HepG2 (cell line): ENCODE measurements around the gene SREBF1. TPM values are rescaled to one million over a fixed set of nuclear protein-coding genes. Genes with fewer than 3 reads are reported as not detected.
A peak's percentile ranks its signal among the peaks of the same experiment; 100 is the strongest.

ENCODE experiments used
- BCLAF1 ChIP-seq: fragments of 450-650 bp; IDR thresholded peaks from 2 replicates; pipeline ENCODE4 v1.6.1; 2017; ENCODE audit warnings: mild to moderate bottlenecking
- ERF ChIP-seq: IDR thresholded peaks from 2 replicates; pipeline ENCODE4 v1.6.1; 2018; ENCODE audit warnings: missing biosample characterization, missing genetic modification reagents
- GTF3A ChIP-seq: sonication (generic); formaldehyde crosslinking; conservative IDR thresholded peaks from 2 replicates; pipeline ENCODE4 v1.4.0; 2020; ENCODE audit warnings: mild to moderate bottlenecking, missing genetic modification reagents
- HNRNPL ChIP-seq: fragments of 200-400 bp; formaldehyde crosslinking; IDR thresholded peaks from 2 replicates; pipeline ENCODE4 v1.6.1; 2017; ENCODE audit warnings: mild to moderate bottlenecking, low read depth, low read length
- HOMEZ ChIP-seq: IDR thresholded peaks from 2 replicates; pipeline ENCODE4 v1.6.1; 2016; ENCODE audit warnings: low read depth
- KDM2A ChIP-seq: sonication (generic); formaldehyde crosslinking; IDR thresholded peaks from 2 replicates; pipeline ENCODE4 v1.4.0; 2020; ENCODE audit warnings: low read depth, missing genetic modification reagents, borderline replicate concordance
- MZF1 ChIP-seq: sonication (generic); formaldehyde crosslinking; IDR thresholded peaks from 2 replicates; pipeline ENCODE4 v1.8.1; 2023; ENCODE audit warnings: mild to moderate bottlenecking, missing genetic modification reagents, borderline replicate concordance
- PCBP2 ChIP-seq: fragments of 200-400 bp; formaldehyde crosslinking; optimal IDR thresholded peaks from 2 replicates; pipeline ENCODE3; 2018; ENCODE audit warnings: low read length, low read depth; ENCODE audit not compliant: poor library complexity, severe bottlenecking
- PLSCR1 ChIP-seq: sonication (generic); formaldehyde crosslinking; IDR thresholded peaks from 2 replicates; pipeline ENCODE4 v1.5.0; 2020; ENCODE audit warnings: missing genetic modification reagents, mild to moderate bottlenecking, borderline replicate concordance
- POLR2G ChIP-seq: fragments of 200-400 bp; formaldehyde crosslinking; IDR thresholded peaks from 2 replicates; pipeline ENCODE4 v1.6.1; 2018; ENCODE audit warnings: mild to moderate bottlenecking, low read depth, low read length, moderate library complexity
- PRDM10 ChIP-seq: sonication (generic); formaldehyde crosslinking; IDR thresholded peaks from 2 replicates; pipeline ENCODE4 v1.4.0; 2020; ENCODE audit warnings: low read depth, missing genetic modification reagents
- RBFOX2 ChIP-seq: fragments of 200-400 bp; formaldehyde crosslinking; IDR thresholded peaks from 2 replicates; pipeline ENCODE4 v1.6.1; 2017; ENCODE audit warnings: low read depth, mild to moderate bottlenecking, low read length
- SALL2 ChIP-seq: sonication (generic); formaldehyde crosslinking; IDR thresholded peaks from 2 replicates; pipeline ENCODE4 v1.8.1; 2023; ENCODE audit warnings: mild to moderate bottlenecking, missing genetic modification reagents, inconsistent platforms
- SOX5 ChIP-seq: IDR thresholded peaks from 2 replicates; pipeline ENCODE4 v1.6.1; 2016; ENCODE audit warnings: borderline replicate concordance
- TARDBP ChIP-seq: sonication (generic); formaldehyde crosslinking; IDR thresholded peaks from 2 replicates; pipeline ENCODE4 v1.8.0; 2022; ENCODE audit warnings: mild to moderate bottlenecking, missing genetic modification reagents
- TP53 ChIP-seq: sonication (generic); formaldehyde crosslinking; conservative IDR thresholded peaks from 2 replicates; pipeline ENCODE4 v1.4.0; 2020; ENCODE audit warnings: missing genetic modification reagents
- ZFP1 ChIP-seq: IDR thresholded peaks from 2 replicates; pipeline ENCODE4 v1.6.1; 2016
- ZNF333 ChIP-seq: sonication (generic); formaldehyde crosslinking; IDR thresholded peaks from 2 replicates; pipeline ENCODE4 v1.4.0; 2020; ENCODE audit warnings: mild to moderate bottlenecking, missing genetic modification reagents, borderline replicate concordance
- ZNF768 ChIP-seq: sonication (generic); formaldehyde crosslinking; IDR thresholded peaks from 2 replicates; pipeline ENCODE4 v1.4.0; 2020; ENCODE audit warnings: missing genetic modification reagents
- ZNF781 ChIP-seq: sonication (generic); formaldehyde crosslinking; IDR thresholded peaks from 2 replicates; pipeline ENCODE4 v1.5.1; 2020; ENCODE audit warnings: borderline replicate concordance, mild to moderate bottlenecking, missing genetic modification reagents; ENCODE audit errors: not compliant biosample characterization
- polyA plus RNA-seq, 8 experiments: library from polyadenylated mRNA; depleted of rRNA in 3 of 8; stranded (reverse) in 7 of 8; unstranded in 1 of 8; fragments of >200 nt; fragmentation: Illumina TruSeq in 4 of 8; extraction: Trizol in 4 of 8; gene quantifications; 2 replicates each; pipeline versions ENCODE4 v1.2.1 to v1.2.3, GENCODE V29; 2011 to 2016; ENCODE audit warnings: low read depth in 4 of 8, missing spikeins in 1 of 8, mixed read lengths in 1 of 8; ENCODE audit not compliant: insufficient read depth in 1 of 8
- total RNA-seq, 5 experiments: library from RNA; depleted of rRNA; stranded (reverse); fragments of >200 nt; fragmentation: Illumina TruSeq; extraction: Trizol; gene quantifications; 2 replicates each; pipeline ENCODE4 v1.2.3, GENCODE V29; 2016; ENCODE audit warnings: low read depth in 1 of 5

The SREBF1 gene
- total and polyA plus RNA-seq, 2 of the 13 experiments (the other 11 are each of a cell fraction or from before 2014, with no cell fraction given) = 34.3 to 38.0 TPM

DNA sequence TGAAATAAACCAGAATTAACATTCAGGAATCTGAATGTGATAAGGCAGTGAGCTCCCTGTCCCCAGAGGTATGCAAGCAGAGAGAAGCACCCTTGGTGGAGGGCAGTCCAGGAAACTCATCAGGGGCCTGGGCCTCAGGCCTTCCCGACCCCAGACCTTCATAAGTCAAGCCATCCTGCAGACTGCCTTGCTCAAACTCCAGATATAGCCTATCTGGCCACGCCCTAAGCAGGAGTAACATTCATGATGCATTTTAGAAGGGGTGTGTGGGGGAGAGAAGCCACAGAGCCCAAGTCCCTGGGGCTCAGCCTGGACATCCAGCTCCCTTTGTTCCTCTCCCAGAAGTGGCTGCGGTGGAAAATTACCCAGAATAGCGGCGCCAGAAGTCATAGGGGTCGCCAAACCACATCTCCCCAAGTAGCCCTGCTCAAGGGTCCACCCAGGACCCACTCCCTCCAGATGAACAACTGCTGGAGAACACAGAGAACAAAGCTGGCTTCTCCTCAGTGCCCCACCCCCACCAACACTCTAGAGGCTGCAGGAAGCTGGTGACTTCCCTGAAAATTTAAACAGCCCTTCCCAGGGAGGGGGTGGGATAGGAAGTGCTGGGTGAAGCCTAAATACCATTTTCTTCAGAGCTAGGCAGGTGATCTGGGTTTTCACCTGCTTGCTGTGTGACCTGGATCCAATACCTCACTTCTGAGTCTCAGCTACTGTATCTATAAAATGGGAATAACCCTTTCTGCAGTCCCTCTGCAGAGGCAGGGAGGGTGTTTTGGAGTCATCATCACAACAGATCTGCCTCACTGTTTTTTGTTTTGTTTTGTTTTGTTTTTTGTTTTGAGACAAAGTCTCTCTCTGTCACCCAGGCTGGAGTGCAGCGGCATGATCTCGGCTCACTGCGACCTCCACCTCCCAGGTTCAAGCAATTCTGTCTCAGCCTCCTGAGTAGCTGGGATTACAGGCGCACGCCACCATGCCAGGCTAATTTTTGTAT lies 1.5 kb upstream of the SREBF1 start (continued):
- TF ChIP-seq SALL2 (CRISPR knock-in tag) (no peak), TARDBP (CRISPR knock-in tag) (0 out of 2 replicates have a peak, but pooled peaks have one; percentile 17), BCLAF1 (no peak), TP53 (CRISPR knock-in tag) (no peak), ZNF333 (CRISPR knock-in tag) (no peak), PCBP2 (no peak), RBFOX2 (peak; percentile 37; the same call in 1 of the 2 replicates), ERF (CRISPR knock-in tag) (no peak), HOMEZ (CRISPR knock-in tag) (0 out of 2 replicates have a peak, but pooled peaks have one; percentile 38), HNRNPL (no peak), MZF1 (CRISPR knock-in tag) (no peak), ZFP1 (CRISPR knock-in tag) (no peak), PLSCR1 (CRISPR knock-in tag) (no peak), SOX5 (peak; percentile 10; the same call in 1 of the 2 replicates), PRDM10 (CRISPR knock-in tag) (peak; percentile 27; the same call in 1 of the 2 replicates), KDM2A (CRISPR knock-in tag) (no peak), ZNF768 (CRISPR knock-in tag) (peak; percentile 32), ZNF781 (CRISPR knock-in tag) (peak; percentile 8), POLR2G (peak; percentile 51), GTF3A (CRISPR knock-in tag) (no peak)
